GM12873 (cell line): ENCODE results near the gene RNF8.

Experiments used
- TF ChIP-seq, protein P1 (sequence below): IDR thresholded peaks from 2 replicates; pipeline ENCODE4 v1.5.1; 2012; ENCODE audit warnings: low read depth, mild to moderate bottlenecking, moderate library complexity, low read length, control low read depth; ENCODE audit not compliant: insufficient read depth; ENCODE audit errors: missing control alignments

Gene RNF8

DNA sequence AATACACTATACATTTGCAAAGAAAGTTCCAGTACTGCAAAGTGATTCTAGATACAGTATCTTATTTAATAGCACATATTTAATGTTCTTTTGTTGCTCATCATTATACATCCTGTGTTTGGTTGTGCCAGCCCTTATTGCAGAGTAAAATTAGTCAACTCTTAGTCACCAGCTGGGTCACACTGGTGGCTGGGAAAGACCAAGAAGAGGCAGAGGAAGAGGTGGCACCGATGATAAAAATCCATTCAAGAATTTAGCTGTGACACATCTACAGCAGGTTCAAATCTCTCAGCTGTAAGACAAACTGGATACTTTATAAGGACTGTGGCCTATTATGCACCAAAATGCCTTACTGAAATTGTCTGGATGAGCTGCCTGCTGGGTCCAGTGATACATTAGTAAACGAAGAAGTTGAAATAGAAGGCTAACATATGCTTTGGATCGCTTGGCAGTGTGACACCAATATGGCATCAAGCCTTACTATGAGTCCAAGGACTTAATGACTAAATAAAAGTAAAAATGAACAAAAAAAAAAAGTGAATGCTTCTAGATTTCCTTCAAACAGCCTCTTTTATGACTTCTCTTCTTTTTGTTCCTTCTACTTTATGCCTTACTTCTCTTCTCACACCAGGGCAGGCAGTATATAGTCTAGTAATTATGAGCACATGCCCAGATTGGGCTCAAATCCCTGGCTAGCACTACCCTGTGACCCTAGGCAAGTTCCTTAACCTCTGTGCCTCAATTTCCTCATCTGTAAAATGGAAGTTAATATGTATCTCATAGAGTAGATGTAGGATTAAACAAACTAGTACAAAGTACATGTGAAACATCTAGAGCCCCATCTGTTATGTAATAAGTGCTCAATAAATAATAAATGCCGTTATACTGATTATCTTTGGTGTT, 29.4 kb upstream of the RNF8 start:
- TF ChIP-seq, protein P1, sequence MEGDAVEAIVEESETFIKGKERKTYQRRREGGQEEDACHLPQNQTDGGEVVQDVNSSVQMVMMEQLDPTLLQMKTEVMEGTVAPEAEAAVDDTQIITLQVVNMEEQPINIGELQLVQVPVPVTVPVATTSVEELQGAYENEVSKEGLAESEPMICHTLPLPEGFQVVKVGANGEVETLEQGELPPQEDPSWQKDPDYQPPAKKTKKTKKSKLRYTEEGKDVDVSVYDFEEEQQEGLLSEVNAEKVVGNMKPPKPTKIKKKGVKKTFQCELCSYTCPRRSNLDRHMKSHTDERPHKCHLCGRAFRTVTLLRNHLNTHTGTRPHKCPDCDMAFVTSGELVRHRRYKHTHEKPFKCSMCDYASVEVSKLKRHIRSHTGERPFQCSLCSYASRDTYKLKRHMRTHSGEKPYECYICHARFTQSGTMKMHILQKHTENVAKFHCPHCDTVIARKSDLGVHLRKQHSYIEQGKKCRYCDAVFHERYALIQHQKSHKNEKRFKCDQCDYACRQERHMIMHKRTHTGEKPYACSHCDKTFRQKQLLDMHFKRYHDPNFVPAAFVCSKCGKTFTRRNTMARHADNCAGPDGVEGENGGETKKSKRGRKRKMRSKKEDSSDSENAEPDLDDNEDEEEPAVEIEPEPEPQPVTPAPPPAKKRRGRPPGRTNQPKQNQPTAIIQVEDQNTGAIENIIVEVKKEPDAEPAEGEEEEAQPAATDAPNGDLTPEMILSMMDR, result no peak

DNA sequence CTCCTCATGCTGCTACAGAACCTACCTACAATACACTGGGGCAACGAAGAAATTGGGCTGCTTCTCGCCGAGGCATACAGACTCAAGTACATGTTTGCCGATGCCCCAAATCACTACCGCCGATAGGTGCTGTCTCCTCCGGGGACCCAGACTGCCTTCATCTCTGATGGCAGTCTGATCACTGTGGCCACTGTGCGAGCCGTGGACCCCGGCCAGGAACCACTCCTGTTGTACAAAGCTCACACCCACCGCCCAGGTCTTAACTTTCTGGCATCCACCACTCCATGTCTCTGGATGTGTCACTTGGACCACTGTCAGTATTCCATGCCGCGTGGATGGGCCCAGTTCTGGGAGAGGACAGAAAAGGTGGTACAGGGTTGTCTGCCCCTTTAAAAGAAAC, 22.7 kb upstream of the RNF8 start:
- TF ChIP-seq, protein P1, result no peak

DNA sequence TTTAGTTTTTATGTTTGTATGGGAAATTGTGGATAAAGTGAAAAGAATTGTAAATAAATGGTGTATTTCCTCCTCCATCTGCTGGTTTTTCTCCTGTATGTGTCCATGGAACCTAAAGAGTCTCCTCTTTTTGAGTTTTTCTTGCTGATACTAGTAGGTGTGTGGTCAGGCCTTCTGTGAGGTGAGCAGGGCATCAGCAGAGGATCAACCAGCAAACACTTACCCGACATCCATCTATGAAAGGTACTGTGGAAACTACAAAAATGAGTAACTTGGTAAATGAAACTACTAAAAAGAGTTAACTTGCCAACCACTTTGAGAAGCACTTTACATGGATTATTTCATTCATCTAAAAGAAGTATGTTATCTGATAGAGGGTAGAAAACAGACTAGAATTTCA, 20.9 kb upstream of the RNF8 start:
- TF ChIP-seq, protein P1, result no peak

DNA sequence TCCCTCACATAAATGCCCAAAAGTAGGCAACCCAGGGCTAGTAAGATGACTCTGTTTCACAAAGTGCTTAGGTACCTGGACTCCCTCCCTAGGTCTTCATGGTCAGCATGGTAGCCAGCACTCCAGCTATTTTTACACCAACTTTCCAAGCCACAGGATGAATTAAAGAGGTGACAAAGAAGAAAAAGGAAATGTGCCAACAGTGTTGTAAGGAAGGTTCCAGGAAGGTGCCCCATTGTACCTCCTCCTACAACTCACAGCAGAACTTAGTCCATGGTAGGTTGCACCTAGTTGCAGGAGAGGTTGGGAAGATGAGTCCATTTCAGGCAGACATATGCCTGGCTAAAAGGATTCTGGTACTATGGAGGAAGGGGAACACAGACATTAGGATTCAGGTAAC, 19.7 kb upstream of the RNF8 start:
- TF ChIP-seq, protein P1, result no peak

DNA sequence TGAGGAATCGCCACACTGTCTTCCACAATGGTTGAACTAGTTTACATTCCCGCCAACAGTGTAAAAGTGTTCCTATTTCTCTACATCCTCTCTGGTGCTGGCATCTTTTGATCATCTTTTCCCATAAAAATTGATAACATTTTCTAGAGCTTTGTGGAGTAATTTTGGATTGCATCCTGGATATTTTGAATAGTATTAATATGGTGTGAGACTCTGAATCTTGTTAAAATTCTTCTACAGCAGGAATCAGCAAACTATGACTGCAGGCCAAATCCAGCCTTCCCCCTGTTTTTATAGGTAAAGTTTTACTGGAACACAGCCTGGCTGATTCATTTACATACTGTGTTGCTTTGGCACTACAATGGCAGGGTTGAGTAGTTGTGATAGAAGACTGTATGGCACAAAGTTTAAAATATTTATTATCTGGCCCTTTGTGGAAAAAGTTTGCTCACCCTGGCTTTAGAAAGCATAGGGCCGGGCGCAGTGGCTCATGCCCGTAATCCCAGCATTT, 15.0 kb upstream of the RNF8 start:
- TF ChIP-seq, protein P1, result no peak

DNA sequence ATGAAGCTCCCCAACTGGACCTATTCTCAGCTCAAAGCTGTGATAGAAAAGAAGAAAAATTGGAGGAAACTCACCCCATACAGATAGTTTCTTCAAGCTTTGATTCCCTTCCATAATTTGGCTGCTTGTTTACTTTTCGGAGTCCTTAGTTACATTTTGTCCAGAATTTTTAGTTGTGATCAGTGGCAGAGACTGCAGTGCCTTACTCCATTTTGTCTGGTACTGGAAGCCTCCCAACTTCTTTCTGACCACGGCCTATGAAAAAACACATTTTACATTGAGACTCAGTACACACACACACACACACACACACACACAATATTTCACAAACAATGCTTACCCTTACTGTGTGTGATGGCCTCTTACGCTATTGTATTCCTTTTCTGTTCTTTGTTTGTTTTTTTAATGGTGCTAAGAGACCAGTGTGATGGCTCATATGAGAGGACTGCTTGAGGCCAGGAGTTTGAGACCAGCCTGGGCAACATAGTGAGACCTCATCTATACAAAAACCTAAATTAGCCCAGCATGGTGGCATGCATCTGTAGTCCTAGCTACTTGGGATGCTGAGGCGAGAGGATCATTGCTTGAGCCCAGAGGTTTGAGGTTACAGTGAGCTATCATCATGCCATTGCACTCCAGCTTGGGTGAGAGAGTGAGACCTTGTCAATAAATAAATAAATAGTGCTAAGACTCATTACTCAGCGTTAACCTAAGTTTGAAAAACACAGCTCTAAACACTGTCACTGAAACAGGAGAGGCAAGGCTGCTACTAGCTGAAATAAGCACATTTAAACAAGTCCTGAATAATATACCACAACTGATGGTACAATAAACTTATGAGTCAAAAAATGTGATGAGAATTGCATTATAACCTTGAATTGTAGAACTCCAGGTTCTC, 13.8 kb upstream of the RNF8 start:
- TF ChIP-seq, protein P1, result no peak

DNA sequence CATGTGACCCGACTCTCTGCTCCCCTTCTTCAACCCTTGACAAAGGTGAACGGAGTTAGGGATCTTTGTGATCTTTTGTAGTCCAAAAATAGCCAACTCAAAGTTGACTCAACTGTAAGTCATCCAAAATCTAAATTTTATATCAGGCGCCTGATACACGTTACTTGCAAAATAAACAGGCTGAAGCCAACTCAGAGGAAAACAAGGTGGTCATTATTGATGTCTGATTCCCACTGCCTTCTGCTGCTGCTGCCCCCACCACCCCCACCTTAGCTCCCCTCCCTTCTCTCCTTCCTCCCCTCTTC, 13.2 kb upstream of the RNF8 start:
- TF ChIP-seq, protein P1, result no peak
